HG02852 (cell line): ENCODE results near the gene ADGRV1.
A peak's percentile ranks its signal among the peaks of the same experiment; 100 is the strongest.
"Not testable (repeated sequence)": the region's sequence is repeated elsewhere in the genome, so short reads cannot be mapped to it uniquely, and the experiment has no call there.

Experiments used
- ATAC-seq: cut with Tn5 transposase; IDR thresholded peaks from one replicate; pipeline ENCODE4 v1.9.1; 2021; ENCODE audit warnings: mild to moderate bottlenecking, moderate library complexity; ENCODE audit not compliant: unreplicated experiment

ADGRV1 gene

DNA sequence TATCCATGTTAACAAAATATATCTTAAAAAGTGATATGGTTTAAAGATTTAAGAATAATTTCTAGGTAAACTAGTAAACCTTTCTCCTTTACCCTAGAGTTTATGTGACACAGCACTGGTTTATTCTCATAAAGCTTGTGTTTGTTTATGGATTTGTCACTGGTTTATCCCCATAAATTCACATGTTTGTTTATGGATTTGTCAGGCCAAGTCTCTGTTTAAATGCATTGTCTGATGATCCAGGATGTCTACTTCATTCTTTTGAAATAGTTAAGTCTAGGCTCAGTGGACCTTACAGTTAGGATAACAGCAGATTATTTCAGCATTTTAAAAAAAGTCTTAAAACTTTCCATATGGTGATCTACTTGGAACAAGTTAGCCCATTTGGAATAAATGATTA, 490.5 kb downstream of the ADGRV1 start:
- no peak for ATAC-seq

DNA sequence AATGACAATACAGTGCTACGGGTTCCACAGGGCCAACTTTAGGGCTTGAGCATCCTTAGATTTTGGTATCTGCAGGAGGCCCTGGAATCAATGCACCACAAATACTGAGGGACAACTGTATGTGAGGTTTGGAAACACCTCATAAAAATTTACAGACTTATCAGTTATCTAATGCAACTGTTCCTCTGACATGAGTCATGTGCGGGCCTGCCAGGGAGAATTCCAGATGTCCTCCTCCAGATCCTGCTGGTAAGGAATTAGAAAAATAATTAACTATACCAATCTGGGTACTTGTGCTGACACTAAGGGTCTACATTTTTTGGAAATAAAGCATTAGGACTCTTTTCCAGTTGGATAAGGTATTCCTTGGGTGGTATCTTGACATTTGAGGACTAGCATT, 491.2 kb downstream of the ADGRV1 start:
- no peak for ATAC-seq

DNA sequence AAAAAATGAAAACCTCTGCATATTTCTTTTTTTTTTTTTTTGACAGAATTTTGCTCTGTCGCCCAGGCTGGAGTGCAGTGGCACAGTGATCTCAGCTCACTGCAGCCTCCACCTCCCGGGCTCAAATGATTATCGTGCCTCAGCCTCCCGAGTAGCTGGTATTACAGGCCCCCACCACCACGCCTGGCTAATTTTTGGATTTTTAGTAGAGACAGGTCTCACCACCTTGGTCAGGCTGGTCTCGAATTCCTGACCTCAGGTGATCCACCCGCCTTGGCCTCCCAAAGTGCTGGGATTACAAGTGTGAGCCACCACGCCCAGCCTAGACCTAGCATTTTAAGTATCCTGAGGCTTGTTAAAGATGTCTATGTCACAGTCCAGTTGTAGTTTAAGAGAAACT, 493.8 kb downstream of the ADGRV1 start:
- not testable (repeated sequence) for ATAC-seq

DNA sequence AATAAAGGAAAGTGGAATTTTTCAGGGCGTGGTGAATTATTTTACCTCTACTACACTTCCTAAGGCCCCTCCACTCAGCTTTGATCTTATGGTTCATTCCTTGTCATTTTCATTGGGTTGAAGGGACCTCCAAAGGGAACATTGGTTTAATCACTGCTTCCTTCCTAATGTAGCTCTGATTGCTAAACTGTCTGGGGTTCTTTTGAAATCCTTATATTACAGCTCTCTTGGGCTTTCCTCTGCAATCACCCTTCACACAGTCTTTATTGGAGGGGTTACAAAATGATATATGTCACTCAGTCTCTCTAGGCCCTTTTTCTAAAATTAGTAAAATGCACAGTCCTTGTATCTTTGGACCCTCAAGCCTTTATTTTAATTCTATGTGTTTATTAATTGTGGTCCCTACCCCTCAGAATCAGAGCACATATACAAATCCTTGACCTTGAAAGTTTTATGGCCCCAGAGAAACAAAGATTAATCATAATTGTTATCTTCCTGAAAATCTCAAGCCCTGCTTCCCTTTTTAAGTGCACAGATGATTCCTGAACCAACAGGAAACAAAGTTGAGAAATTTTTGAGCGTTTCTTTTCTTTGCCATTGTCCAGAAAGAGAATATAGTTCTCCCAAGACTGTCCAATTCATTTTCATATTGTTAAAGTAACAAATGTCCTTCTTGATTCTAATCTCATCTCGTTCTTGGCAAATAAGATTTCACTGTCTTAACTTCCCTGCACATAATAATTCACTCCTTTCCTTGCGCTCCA, 494.6 kb downstream of the ADGRV1 start:
- ATAC-seq = no peak

DNA sequence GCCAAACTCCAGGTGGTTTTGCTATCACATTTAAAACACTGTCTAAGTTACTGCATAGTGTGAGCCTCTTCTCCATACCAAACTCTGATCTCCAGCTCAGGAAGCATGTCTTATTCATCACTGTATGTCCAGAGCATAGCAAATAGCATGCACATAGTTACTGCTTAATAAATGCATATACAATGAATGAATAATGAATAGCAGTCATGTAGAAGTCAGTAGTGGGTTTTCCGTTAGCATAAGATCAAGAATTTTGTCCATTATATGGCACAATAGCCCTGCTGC, 495.1 kb downstream of the ADGRV1 start:
- ATAC-seq = no peak

DNA sequence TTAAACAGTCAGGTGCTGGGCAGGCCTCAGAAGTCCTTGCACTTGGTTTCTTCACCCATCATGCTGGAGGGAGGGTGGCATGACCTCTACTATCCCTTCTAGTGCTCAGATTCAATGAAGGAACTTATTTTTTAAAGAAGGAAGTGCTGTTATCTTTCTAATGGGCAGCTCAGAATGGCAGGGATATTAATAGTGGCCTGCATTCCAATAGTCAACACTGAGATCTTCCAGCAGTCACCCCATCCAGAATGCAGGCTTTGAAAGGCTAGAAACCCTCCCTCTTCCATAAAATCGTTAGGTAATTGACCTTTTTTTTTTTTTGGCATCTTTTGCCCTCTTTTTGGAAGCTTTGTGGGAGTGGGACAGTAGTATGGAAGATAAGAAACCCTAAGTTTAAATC, 499.6 kb downstream of the ADGRV1 start:
- no peak for ATAC-seq

DNA sequence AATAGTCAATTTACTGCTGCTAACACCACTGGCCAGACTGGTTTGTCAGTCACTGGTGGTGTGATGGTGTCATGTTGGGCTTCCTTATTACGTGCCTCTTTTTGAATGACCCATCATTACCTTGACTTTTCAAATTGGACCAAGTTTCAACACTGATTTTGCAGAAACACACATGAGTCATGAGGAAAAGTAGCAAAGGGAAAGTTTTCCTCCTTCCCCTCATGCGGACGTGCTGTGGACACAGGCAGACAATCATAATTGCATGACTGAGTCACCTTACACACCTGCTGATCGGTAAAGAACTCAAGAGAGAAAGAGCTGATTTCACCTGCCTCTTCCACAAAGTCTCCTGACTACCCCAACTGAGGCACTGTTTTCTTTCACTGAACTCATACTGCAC, 500.0 kb downstream of the ADGRV1 start:
- no peak for ATAC-seq

DNA sequence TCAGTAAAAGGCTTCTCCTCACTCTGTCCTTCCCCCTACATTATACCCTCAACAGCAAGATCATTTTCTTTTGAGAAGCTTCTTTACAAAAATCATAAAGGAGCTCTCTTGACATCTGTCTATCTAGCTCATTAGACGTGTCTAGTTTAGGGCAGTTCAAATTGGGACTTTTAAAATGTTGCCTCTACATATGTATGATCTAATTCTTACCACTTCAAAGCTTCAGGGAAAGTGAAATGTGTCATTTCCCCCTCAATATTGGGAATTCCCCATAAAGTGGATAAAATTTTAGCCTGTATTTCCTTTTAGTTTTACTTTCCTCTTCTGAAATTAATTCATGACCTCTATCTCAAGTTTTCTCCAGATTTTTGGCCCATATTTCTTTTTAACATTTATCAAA, 500.8 kb downstream of the ADGRV1 start:
- ATAC-seq = peak; percentile 88

DNA sequence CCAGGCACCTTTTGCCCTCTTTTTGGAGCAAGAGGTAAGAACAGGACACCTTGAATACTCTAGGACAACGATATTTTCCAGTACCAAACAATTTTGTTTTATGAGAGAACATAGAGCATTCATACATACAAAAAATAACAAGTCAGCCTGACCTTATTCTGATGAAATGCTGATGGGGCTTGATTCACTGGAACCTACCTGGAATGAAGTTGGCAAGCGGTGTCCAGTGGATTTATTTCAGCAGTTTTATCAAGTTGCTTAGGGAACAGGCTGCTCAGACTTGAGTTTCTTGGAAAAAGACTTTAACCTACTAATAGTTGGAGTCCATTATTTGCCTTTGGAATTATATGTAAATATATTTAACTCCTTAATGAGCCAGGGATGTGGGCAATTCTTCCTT, 502.5 kb downstream of the ADGRV1 start:
- ATAC-seq = no peak

DNA sequence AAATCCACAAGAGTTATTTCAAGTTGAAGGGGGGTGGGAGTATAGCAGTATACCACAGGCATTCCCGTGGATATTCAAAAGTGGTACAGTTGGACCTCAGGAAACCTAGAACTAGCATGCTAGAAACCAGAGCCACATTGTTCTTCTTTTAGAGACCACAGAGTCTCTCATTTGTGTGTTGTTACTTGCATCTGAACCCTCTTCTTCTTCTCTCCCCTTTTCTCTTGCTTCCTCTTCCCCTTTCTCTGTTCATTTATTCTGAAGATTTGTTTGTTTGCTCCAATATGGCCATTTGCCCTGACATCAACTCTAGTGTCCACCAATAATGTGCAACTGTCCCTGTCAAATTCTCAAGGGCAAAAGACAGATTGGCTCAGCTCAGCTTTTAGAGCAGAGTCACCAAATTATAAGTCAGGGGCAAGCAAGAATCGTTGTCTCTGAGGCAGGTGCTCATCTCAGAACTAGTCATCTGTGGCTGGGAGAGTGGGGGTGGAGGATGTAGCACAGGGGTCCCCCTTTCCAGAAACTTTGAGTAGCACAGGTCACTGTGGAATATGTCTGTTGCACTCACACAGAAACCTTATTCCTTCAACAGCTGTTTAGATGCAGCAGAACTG, 503.5 kb downstream of the ADGRV1 start:
- peak; percentile 40 for ATAC-seq

DNA sequence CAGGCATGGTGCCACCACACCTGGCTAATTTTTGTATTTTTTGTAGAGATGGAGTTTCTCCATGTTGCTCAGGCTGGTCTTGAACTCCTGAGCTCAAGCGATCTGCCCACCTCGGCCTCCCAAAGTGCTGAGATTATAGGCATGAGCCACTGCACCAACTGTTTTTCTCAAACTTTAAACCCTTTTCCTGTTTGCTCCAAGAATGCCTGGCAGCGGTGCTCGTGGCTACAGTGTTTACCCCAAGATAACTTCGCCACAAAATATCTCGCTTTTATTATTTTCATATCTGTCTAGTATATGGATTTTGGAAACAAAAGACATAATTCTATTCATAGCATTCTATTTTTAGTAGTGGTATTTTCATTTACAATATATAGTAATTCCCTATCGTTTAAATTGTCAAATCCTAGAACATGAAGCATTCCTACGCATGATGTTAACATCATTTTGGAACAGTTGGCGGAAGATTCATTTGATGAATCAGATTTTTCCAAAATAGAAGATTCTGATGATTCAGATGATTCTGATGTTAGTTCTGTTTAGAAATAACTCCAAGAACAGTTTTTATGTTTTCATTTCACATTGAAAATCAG, 504.6 kb downstream of the ADGRV1 start:
- ATAC-seq = not testable (repeated sequence)

DNA sequence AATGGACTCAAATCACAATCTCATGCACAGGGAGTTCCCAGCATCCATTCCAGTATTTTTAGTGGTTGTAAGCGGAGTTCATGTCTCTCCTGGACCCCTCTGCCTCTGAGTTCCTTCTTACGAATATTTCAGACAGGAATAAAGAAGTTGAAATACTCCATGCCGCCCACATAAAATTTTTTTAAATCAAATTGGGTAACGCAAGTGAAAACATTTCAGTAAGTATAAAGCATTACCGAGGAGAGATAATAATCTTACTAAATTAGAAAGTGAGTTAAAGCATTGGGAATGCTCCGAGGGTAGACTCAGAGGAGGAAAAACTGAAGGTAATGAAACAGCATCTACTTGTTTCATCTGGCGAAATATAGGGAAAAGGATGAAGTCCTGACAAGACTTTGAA, 506.9 kb downstream of the ADGRV1 start:
- no peak for ATAC-seq

DNA sequence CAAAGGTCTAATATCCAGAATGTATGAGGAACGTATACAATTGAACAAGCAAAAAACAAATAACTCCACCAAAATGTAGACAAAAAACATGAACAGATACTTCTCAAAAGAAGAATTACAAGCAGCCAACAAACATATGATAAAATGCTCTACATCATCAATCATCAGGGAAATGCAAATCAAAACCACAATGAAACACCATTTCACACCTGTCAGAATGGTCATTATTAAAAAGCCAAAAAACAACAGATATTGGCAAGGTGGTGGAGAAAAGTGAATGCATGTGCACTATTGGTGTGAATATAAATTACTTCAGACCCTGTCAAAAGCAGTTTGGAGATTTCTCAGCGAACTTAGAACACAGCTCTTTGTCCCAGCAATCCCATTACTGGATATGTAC, 510.8 kb downstream of the ADGRV1 start:
- ATAC-seq = no peak

DNA sequence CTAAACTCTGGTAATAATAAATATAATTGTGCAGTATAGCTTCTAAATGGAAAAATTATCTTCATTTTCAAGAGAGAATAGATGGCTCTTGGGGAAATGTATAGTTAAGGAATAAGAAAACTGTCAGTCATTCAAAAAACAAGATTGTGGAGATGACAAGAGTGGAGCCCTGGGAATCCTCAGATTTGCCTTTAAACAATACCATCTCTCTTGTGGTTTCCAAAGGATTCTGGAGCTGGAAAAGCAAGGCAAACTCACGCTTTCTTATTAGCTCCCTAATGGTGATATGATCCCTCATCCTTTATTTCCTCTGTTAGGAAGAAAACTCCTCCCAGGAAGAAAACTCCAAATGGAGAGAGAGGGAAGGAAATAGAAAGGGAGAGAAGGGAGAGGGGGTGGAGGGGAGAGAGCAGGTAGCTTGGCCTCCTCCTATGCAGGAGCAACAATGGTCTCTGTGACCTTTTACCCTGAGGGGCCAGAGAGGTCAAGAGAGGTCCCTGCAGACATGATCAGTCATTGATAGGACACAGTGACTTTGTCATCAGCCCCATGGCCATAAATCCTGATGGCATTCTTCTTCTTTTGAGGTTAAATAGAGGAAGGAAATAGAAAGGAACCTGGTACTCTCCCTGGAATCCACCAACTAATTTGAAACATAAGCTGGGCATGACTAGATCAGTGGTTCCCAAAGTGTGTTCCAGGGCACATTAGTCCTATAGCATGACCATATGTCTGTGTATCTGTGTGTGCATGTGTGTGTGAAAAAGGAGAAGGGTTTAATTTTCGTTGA, 512.4 kb downstream of the ADGRV1 start:
- no peak for ATAC-seq

DNA sequence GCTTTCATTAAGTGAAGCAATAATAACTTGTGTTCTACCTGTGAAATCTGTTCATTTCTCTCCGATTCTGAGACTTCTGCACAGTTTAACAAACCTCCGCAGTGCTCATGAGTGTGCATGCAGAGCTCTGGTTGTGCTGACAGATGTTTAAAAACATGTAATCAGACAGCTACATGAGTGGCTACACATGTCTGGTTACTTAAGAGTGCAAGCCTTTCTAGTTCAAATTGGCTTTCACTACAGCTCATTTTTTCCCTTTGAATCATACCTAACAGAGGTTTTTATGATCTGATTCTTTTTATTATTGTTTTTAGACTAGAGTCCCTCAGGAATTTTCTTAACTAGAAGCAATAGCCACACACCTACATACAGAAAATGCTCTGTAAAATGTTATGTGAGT, 514.3 kb downstream of the ADGRV1 start:
- ATAC-seq = no peak

DNA sequence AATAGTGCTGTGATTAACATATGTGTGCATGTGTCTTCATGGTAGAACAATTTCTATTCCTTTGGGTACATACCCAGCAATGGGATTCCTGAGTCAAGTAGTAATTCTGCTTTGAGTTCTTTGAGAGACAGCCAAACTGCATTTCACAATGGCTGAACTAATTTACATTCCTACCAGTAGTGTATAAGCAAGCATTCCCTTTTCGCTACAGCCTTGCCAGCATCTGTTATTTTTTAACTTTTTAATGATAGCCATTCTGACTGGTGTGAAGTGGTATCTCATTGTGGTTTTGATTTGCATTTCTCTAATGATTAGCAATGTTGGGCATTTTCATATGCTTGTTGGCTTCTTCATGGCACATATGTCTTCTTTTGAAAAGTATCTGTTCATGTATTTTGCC, 516.0 kb downstream of the ADGRV1 start:
- no peak for ATAC-seq

DNA sequence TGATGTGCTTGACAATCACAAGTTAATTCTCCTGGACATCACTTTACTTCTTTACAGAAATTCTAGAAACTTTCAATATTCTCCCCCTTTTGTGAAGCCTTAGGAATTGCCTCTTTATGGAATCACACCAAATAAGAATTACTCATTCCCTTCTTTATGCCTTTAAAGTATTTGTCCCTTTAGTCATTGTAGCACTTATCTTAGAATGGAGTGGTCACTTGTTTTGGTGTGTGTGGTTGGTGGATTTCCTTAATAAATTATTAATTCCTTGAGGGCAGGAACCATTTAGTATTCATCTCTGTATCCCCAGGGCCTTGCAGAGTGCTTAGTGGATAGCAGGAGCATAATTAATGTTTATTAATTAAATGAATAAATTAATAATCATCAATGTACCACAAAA, 517.5 kb downstream of the ADGRV1 start:
- ATAC-seq = no peak

DNA sequence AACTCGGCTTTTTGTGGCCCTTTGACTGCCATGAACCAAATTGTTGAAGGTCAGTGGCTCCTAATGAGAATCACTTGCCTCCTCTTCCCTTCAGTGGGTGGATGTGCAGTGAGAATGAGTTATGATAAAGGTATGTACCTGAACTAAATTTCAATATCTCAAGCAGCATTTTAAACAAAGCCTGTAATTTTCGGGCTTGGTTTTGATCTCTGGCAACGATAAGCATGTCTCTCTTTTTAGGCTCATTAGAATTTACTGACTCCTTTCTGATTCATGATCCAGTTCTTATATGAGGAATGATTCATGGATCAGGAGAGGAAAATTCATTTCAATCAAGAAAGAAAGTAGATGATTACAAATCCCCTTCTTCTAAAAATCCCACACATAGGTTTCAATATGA, 519.0 kb downstream of the ADGRV1 start:
- ATAC-seq = no peak

DNA sequence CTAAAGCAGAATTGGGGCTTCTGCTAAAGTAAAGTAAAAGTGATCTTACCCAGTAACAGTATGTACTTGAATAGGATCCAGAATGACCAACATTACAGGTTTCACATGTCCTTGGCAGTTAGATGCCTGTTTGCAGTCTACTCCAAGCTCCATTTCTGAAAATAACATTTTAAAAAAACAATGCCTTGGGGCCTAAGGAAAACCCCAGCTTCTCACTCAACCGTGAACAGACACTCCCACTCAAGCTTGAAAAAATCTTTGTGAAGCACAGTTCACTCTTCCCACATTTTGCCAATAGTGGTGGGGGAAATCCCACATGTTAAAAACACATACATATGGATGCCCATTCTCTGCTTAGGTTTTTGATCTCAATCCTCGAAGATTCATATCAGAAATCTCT, 520.4 kb downstream of the ADGRV1 start:
- ATAC-seq = peak; percentile 47

DNA sequence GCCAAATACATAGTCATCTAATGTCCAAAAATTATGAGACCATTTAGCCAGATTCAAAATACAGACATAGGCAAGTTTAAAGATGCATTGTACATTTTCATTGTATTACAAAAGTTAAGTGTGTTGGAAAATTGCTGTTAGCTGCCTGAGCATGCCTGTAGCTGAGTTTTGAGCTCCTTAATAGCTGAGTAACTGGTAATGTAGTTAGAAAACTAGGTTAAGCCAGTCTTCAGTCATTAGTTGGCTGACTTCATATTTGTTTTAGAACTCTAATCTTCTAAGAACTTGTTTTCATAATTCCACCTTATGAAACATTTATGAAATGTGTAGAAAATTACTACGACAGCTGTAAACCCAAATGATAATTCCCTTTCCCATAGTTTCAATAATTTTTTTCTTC, 531.2 kb downstream of the ADGRV1 start:
- no peak for ATAC-seq

DNA sequence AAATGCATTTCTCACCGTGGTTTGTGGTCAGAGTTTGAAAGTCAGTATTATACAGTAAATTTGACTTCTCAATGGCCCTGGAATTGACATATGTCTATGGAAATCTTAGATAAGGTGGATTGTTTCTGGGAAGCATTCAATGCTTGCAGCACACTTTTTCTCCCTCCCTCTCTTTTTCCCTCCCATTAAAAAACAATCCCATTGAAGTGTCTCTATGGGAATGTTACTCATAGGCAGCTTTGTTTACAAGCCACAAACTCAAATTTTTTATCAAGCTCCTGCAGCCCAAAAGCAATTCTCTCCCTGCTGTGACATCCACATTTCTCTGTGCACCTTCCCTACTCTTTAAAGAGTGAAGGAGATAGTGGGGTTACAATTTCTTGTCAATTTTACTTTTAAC, 532.4 kb downstream of the ADGRV1 start:
- ATAC-seq = no peak
